ENCODE data around the gene DOC2A.

DNA sequence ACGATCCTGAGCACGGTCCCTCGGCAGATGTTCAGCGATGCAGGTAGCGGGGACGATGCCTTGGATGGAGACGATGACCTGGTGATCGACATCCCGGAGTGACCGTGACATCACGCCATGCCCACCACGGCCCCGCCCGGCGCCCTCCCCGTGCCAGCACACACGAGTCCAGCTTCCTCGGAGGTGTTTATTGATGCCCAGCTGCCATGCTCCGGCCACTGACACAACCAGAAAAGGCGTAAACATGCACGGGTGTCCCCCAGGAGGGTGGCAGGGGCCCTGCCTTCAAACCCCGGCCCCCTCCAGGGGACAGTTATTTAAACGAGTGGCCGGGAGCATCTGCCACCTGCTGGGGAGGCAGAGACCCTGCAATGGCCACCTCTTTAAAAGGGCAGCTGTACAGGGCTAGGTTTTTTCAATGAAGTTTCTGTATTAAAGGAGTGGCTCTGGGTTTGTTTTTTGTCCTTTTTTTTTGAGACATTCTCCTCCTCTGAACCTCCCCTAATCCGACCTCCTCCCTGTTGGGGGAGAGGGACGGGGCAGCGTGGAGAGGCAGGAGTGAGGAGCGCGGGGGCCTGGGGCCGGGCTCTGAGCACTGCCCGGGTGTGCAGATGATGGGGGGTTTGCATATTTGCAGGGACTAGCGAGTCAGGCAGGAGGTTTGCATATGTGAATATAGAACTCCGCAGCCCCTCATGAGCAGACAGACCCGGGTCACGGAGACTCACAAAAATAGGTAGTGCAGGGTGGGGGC is 5.3 kb downstream of the DOC2A start:
- TF ChIP-seq POLR2A (IDR thresholded peaks at IDR 0.05; ENCODE audit: low read depth, low read length) (no peak), POLR2AphosphoS5 (IDR thresholded peaks at IDR 0.05; ENCODE audit: low read depth, low read length) (no peak), TAF1 (IDR thresholded peaks at IDR 0.05; ENCODE audit: borderline replicate concordance, low read depth, low read length) (no peak)

Data from GM12892 (cell line).